Prostate gland (tissue), 2 donors: ENCODE results near the gene PAPPA2. TPM values are rescaled to one million over a fixed set of nuclear protein-coding genes. Genes with fewer than 3 reads are reported as not detected.

ENCODE experiments used
- DNase-seq: peaks from one replicate; pipeline ENCODE4 v3.0.0-alpha.2; 2019; ENCODE audit warnings: low spot score
- H3K27ac ChIP-seq, 2 donors: fragments of 200-600 bp; sonication (generic); 2 replicates each; pipeline ENCODE4 v1.5.1; 2017 to 2019
- H3K27me3 ChIP-seq: fragments of 200-600 bp; sonication (generic); replicated peaks from 2 replicates; pipeline ENCODE4 v1.5.1; 2019; ENCODE audit not compliant: insufficient read depth
- H3K36me3 ChIP-seq, 2 donors: fragments of 200-600 bp; sonication (generic); 1 replicate in 1 of 2; 2 replicates in 1 of 2; pipeline versions ENCODE4 v1.5.1 to v1.8.1; 2017 to 2019
- H3K4me1 ChIP-seq: fragments of 200-600 bp; sonication (generic); replicated peaks from 2 replicates; pipeline ENCODE4 v1.5.1; 2019
- H3K4me3 ChIP-seq, 2 donors: fragments of 200-600 bp; sonication (generic); 2 replicates each; pipeline ENCODE4 v1.5.1; 2017 to 2019
- H3K9me3 ChIP-seq: fragments of 200-600 bp; sonication (generic); 2 replicates; pipeline ENCODE4 v1.5.1; 2017
- POLR2A ChIP-seq: fragments of 450-650 bp; IDR thresholded peaks from one replicate; pipeline ENCODE4 v1.6.1; 2016; ENCODE audit warnings: antibody characterized with exemption, mild to moderate bottlenecking
- POLR2AphosphoS5 ChIP-seq: sonication (generic); formaldehyde crosslinking; IDR thresholded peaks from one replicate; pipeline ENCODE4 v1.6.1; 2017; ENCODE audit warnings: antibody characterized with exemption
- WGBS: methylation state at CpG from one replicate; pipeline ENCODE4 v1.1.5; 2018; 5-methylcytosine and 5-hydroxymethylcytosine counted together
- intact Hi-C: fragments of 100-400 bp; cut with DNase I; formaldehyde crosslinking; loops from one replicate; pipeline ENCODE4 v1.14.2; 2022
- total RNA-seq, 2 donors: library from RNA; depleted of rRNA; stranded (reverse); fragments of >200 nt; gene quantifications; one replicate each; pipeline ENCODE4 v1.1.0, GENCODE V29; 2016
- TF ChIP-seq, protein P1 (sequence below), 4 experiments: fragments of 200-600 bp in 2 of 4; fragments of 450-650 bp in 2 of 4; sonication (generic) in 2 of 4; IDR thresholded peaks; 1 replicate in 3 of 4; 2 replicates in 1 of 4; pipeline ENCODE4 v1.5.1; 2016 to 2019; ENCODE audit warnings: antibody characterized with exemption in 4 of 4, mild to moderate bottlenecking in 2 of 4, moderate library complexity in 2 of 4

PAPPA2 gene
- total RNA-seq, 2 donors from 2014 or later = 0.36 to 1.9 TPM

DNA sequence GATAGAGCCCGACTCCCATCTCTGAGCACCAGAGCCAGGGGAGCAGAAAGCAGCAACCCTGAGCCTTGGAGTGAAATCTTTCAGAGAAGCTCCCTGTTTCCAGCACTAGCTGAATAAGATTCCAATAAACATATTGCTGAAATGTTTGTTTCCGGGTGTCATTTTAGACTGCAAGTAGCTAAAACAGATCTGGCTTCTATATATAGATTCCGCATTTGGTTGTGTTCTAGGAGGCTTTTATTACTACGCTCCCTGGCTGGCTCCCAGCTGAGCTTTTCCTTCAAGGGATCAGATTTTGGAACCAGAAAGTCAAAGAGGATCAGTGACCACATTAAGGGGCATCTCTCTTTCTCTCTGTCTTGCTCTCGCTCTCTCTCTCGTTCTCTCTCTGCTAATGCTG, 88.2 kb downstream of the PAPPA2 start:
- peaks cover 17% of the 10 kb centered on the region for H3K27me3 ChIP-seq

GRCh38 chr1:176552217-176552991, 89.4 kb downstream of the PAPPA2 start:
- WGBS = 15% methylated on average over 10 of the region's 10 CpGs
- intact Hi-C loops = no loop called here
- no peak for DNase-seq

More for the DNA sequence above, 88.2 kb downstream of the PAPPA2 start:
- WGBS = 56% methylated on average over 6 of the region's 6 CpGs
- Histone ChIP-seq H3K9me3 (no peaks in the 10 kb centered on the region), H3K36me3 (no peaks in the 10 kb centered on the region), H3K4me3 (no peak overlapping the region), H3K4me1 (no peaks in the 10 kb centered on the region), H3K27ac (no peak overlapping the region)
- TF ChIP-seq POLR2AphosphoS5 (no peak), POLR2A (no peak)
- TF ChIP-seq, protein P1, sequence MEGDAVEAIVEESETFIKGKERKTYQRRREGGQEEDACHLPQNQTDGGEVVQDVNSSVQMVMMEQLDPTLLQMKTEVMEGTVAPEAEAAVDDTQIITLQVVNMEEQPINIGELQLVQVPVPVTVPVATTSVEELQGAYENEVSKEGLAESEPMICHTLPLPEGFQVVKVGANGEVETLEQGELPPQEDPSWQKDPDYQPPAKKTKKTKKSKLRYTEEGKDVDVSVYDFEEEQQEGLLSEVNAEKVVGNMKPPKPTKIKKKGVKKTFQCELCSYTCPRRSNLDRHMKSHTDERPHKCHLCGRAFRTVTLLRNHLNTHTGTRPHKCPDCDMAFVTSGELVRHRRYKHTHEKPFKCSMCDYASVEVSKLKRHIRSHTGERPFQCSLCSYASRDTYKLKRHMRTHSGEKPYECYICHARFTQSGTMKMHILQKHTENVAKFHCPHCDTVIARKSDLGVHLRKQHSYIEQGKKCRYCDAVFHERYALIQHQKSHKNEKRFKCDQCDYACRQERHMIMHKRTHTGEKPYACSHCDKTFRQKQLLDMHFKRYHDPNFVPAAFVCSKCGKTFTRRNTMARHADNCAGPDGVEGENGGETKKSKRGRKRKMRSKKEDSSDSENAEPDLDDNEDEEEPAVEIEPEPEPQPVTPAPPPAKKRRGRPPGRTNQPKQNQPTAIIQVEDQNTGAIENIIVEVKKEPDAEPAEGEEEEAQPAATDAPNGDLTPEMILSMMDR (IDR thresholded peaks at IDR 0.05) = no peak
- intact Hi-C loops = no loop called here
- DNase-seq = no peak

GRCh38 chr1:176552999-176553398, 90.0 kb downstream of the PAPPA2 start:
- intact Hi-C loops = no loop called here
- Histone ChIP-seq H3K4me3 (no peak overlapping the region), H3K27me3 (peaks cover 17% of the 10 kb centered on the region), H3K9me3 (no peaks in the 10 kb centered on the region), H3K27ac (no peak overlapping the region), H3K36me3 (no peaks in the 10 kb centered on the region), H3K4me1 (no peaks in the 10 kb centered on the region)
- 6% methylated on average over 7 of the region's 7 CpGs for WGBS
- no peak for DNase-seq
- TF ChIP-seq POLR2A (no peak), POLR2AphosphoS5 (no peak)
- TF ChIP-seq, protein P1 (IDR thresholded peaks at IDR 0.05) = no peak

More at GRCh38 chr1:176552217-176552991, 89.4 kb downstream of the PAPPA2 start:
- no peaks in the 10 kb centered on the region for H3K36me3 ChIP-seq
- H3K9me3 ChIP-seq = no peaks in the 10 kb centered on the region
- no peak overlapping the region for H3K4me3 ChIP-seq
- TF ChIP-seq, protein P1 (IDR thresholded peaks at IDR 0.05) = no peak
- no peak for TF ChIP-seq POLR2AphosphoS5
- TF ChIP-seq POLR2A = no peak
- H3K27me3 ChIP-seq = peaks cover 17% of the 10 kb centered on the region
- no peaks in the 10 kb centered on the region for H3K4me1 ChIP-seq
- H3K27ac ChIP-seq = no peak overlapping the region

DNA sequence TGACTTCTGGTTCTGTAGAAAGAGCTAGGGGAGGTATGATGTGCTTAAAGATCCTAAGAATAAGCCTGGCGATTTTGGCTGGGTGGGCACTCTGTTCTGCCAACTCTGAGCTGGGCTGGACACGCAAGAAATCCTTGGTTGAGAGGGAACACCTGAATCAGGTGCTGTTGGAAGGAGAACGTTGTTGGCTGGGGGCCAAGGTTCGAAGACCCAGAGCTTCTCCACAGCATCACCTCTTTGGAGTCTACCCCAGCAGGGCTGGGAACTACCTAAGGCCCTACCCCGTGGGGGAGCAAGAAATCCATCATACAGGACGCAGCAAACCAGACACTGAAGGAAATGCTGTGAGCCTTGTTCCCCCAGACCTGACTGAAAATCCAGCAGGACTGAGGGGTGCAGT, 93.3 kb downstream of the PAPPA2 start:
- intact Hi-C loops = loop anchor here (5.0 kb wide), 2 partner anchors 326 to 1409 kb away; no protein-coding TSS in a partner anchor
- Histone ChIP-seq H3K4me3 (no peak overlapping the region), H3K27me3 (peaks cover 13% of the 10 kb centered on the region), H3K36me3 (no peaks in the 10 kb centered on the region), H3K4me1 (no peaks in the 10 kb centered on the region), H3K9me3 (no peaks in the 10 kb centered on the region), H3K27ac (no peak overlapping the region)
- DNase-seq = no peak
- TF ChIP-seq, protein P1 (IDR thresholded peaks at IDR 0.05) = no peak
- TF ChIP-seq POLR2AphosphoS5 = no peak
- no peak for TF ChIP-seq POLR2A
- WGBS = 79% methylated on average over 6 of the region's 6 CpGs
